Muscle of leg (tissue), 11 donors: Measurements from ENCODE around the gene REEP3. TPM values are rescaled to one million over a fixed set of nuclear protein-coding genes. Genes with fewer than 3 reads are reported as not detected.
"Not testable (repeated sequence)": the region's sequence is repeated elsewhere in the genome, so short reads cannot be mapped to it uniquely, and the experiment has no call there.

ENCODE experiments used
- DNase-seq: peaks from one replicate; pipeline ENCODE4 v3.0.0; 2013
- H3K27ac ChIP-seq: one replicate; pipeline ENCODE4 v1.5.1; 2013; ENCODE audit warnings: mild to moderate bottlenecking, low read length, control low read depth
- H3K27me3 ChIP-seq: one replicate; pipeline ENCODE4 v1.6.1; 2013; ENCODE audit warnings: low read length; ENCODE audit not compliant: control insufficient read depth, insufficient read depth
- H3K36me3 ChIP-seq: one replicate; pipeline ENCODE4 v1.6.1; 2013; ENCODE audit warnings: low read length; ENCODE audit not compliant: control insufficient read depth, insufficient read depth
- H3K4me1 ChIP-seq: one replicate; pipeline ENCODE4 v1.6.1; 2013; ENCODE audit warnings: low read length; ENCODE audit not compliant: control insufficient read depth, insufficient read depth
- H3K4me3 ChIP-seq: one replicate; pipeline ENCODE4 v1.5.1; 2013; ENCODE audit warnings: low read length, control low read depth
- H3K9me3 ChIP-seq: replicated peaks from 2 replicates; pipeline ENCODE4 v1.6.1; 2013; ENCODE audit warnings: low read depth, low read length; ENCODE audit not compliant: control insufficient read depth
- WGBS: methylation state at CpG from one replicate; pipeline ENCODE4 v1.1.5; 2013; ENCODE audit warnings: missing lambda C conversion rate; ENCODE audit not compliant: insufficient coverage; 5-methylcytosine and 5-hydroxymethylcytosine counted together
- polyA plus RNA-seq, 8 donors: library from polyadenylated mRNA; unstranded; fragments of 120-200 nt; gene quantifications; one replicate each; pipeline versions ENCODE4 v1.2.1 to v1.2.3, GENCODE V29; 2013; ENCODE audit warnings: inconsistent platforms in 1 of 8, low replicate concordance in 1 of 8; ENCODE audit not compliant: insufficient read length in 8 of 8, insufficient read depth in 1 of 8
- total RNA-seq: library from RNA; stranded (reverse); fragments of 120-200 nt; gene quantifications from one replicate; pipeline ENCODE4 v1.2.4, GENCODE V29; 2013

The REEP3 gene
- total and polyA plus RNA-seq, 9 donors: 14.1 to 22.1 (median 15.3) TPM

- no peak overlapping the region for H3K4me3 ChIP-seq
- no peaks in the 10 kb centered on the region for H3K27me3 ChIP-seq
- H3K9me3 ChIP-seq: no peaks in the 10 kb centered on the region
- no CpG with 5 or more reads among the region's 2 CpGs for WGBS
- no peaks in the 10 kb centered on the region for H3K4me1 ChIP-seq
- no peak for DNase-seq
- H3K36me3 ChIP-seq: no peaks in the 10 kb centered on the region
- no peak overlapping the region for H3K27ac ChIP-seq
These were observed 125.3 kb downstream of the REEP3 start for GRCh38 chr10:63646491-63646890.

- Histone ChIP-seq H3K27me3 (no peaks in the 10 kb centered on the region), H3K36me3 (no peaks in the 10 kb centered on the region), H3K27ac (no peak overlapping the region), H3K4me1 (no peaks in the 10 kb centered on the region), H3K4me3 (no peak overlapping the region), H3K9me3 (no peaks in the 10 kb centered on the region)
- 50% methylated on average over 2 of the region's 5 CpGs for WGBS
- DNase-seq: no peak
These were observed 130.7 kb downstream of the REEP3 start for GRCh38 chr10:63651864-63652263.

- Histone ChIP-seq H3K36me3 (no peaks in the 10 kb centered on the region), H3K27me3 (no peaks in the 10 kb centered on the region), H3K27ac (no peak overlapping the region), H3K9me3 (no peaks in the 10 kb centered on the region), H3K4me1 (peaks cover 2% of the 10 kb centered on the region), H3K4me3 (no peak overlapping the region)
- WGBS: no CpG with 5 or more reads among the region's 1 CpG
- DNase-seq: no peak
These were observed 132.5 kb downstream of the REEP3 start for GRCh38 chr10:63653747-63654146.

DNA sequence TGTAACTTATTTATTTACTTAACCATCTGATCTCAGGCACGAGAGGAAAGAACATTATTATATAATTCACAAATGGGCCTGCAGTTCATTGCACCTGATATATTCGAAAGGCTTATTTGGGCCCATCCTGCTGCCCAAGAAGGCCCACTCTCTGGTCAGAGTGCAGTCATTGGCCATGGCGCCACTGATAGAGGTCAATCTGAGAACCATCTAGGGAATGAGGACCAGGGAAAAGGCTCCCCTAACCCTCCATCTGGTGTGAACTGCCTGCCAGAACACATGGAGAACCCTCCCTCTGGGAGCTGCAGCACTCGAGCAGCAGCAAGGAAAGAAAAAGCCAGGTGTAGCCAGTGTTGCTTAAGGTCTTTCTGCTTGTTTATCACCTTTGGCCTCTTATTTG is 136.6 kb downstream of the REEP3 start:
- no peak overlapping the region for H3K4me3 ChIP-seq
- peak; percentile 62 for DNase-seq

GRCh38 chr10:63660941-63661340 is 139.7 kb downstream of the REEP3 start:
- H3K4me3 ChIP-seq, DNase-seq, H3K27ac ChIP-seq, H3K27me3 ChIP-seq, H3K4me1 ChIP-seq, H3K9me3 ChIP-seq, H3K36me3 ChIP-seq: not testable (repeated sequence)
- 93% methylated on average over 8 of the region's 8 CpGs for WGBS

More for the DNA sequence above, 136.6 kb downstream of the REEP3 start:
- Histone ChIP-seq H3K36me3 (no peaks in the 10 kb centered on the region), H3K4me1 (peaks cover 2% of the 10 kb centered on the region), H3K9me3 (no peaks in the 10 kb centered on the region), H3K27ac (no peak overlapping the region), H3K27me3 (no peaks in the 10 kb centered on the region)
- no CpG with 5 or more reads among the region's 4 CpGs for WGBS

- H3K27ac ChIP-seq: no peak overlapping the region
These were observed 140.1 kb downstream of the REEP3 start for GRCh38 chr10:63661347-63661746.

DNA sequence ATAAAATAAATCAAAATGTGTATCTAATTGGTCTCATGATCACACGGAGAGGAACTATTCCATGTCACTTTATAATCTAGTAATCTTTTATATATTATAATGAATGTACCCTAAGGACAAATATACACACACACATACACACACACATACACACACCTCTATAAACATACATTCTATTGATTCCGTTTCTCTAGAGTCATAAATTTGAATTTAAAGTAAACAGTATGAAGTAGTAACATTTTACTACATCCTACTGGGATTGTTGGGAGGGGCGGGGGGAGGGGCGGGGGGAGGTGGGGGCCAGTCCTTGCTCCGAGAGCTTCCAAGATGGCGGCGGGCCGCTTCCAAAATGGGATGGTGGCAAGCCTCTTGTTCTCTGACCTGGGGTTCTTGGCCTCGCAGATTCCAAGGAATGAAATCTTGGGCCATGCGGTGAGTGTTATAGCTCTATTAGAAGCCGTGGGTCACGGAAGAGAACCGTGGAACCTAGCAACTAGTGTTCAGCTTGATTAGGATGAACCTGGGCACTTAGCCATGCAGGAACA is 143.2 kb downstream of the REEP3 start:
- H3K4me3 ChIP-seq: no peak overlapping the region
- no peaks in the 10 kb centered on the region for H3K4me1 ChIP-seq
- DNase-seq: no peak
- H3K27ac ChIP-seq: no peak overlapping the region
- H3K9me3 ChIP-seq: no peaks in the 10 kb centered on the region
- 96% methylated on average over 5 of the region's 13 CpGs for WGBS
- no peaks in the 10 kb centered on the region for H3K36me3 ChIP-seq
- H3K27me3 ChIP-seq: no peaks in the 10 kb centered on the region

More at GRCh38 chr10:63661347-63661746, 140.1 kb downstream of the REEP3 start:
- no peaks in the 10 kb centered on the region for H3K36me3 ChIP-seq
- H3K4me1 ChIP-seq: peaks cover 2% of the 10 kb centered on the region
- H3K9me3 ChIP-seq: no peaks in the 10 kb centered on the region
- H3K27me3 ChIP-seq: no peaks in the 10 kb centered on the region
- WGBS: 80% methylated on average over 1 of the region's 5 CpGs
- H3K4me3 ChIP-seq: no peak overlapping the region
- DNase-seq: no peak

GRCh38 chr10:63665006-63665580 is 143.9 kb downstream of the REEP3 start:
- not testable (repeated sequence) for H3K4me1 ChIP-seq, H3K9me3 ChIP-seq, H3K27me3 ChIP-seq, DNase-seq, H3K27ac ChIP-seq, H3K36me3 ChIP-seq, H3K4me3 ChIP-seq
- no CpG with 5 or more reads among the region's 10 CpGs for WGBS

DNA sequence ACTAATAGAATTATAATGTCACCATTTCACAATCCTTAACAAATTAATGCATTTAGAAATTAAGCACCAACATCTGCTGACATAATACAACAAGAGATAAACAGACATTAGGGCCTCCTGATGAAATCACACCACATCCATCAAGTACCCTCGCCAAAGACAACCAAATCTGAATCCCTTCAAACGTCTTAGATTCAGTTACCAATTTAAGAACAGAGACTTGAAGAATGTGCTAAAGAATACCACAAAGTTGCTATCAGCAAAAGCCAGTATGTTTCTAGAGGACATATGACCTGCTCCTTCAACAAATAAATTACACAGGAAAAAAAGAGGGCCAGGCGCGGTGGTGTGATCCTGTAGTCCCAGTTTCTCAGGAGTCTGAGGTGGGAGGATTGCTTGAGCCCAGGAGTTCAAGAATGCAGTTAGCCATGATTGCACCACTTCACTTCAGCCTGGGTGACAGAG is 144.5 kb downstream of the REEP3 start:
- no peaks in the 10 kb centered on the region for H3K36me3 ChIP-seq
- 100% methylated on average over 1 of the region's 4 CpGs for WGBS
- peaks cover 7% of the 10 kb centered on the region for H3K4me1 ChIP-seq
- no peak overlapping the region for H3K27ac ChIP-seq
- no peaks in the 10 kb centered on the region for H3K9me3 ChIP-seq
- no peak overlapping the region for H3K4me3 ChIP-seq
- no peaks in the 10 kb centered on the region for H3K27me3 ChIP-seq
- no peak for DNase-seq

DNA sequence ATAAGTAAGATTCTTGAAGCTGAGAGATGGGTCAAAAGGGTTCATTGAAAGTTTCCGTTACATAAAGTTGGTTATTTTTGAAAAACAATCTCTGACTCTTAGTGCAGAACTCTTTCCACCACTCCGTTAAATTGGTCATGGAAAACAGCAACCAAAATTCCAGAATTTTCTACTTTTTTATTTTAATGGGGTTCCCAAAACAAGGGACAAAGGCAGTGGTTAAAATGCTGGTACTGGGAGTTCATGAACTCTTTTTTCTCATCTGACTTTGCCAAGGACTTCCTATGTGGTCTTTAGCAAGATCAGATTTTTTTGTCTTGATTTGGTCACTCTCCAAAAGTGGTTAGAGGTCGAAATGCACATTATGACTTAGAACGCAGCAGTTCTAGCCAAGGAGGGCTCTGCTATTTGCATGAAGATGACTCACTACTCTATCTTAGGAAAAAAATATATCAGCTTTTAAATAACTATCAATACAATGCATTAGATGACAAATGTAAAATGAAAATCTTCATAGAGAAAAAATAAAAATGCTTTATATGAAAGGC is 145.7 kb downstream of the REEP3 start:
- Histone ChIP-seq H3K4me3 (no peak overlapping the region), H3K9me3 (no peaks in the 10 kb centered on the region), H3K27me3 (no peaks in the 10 kb centered on the region), H3K27ac (no peak overlapping the region), H3K4me1 (peaks cover 13% of the 10 kb centered on the region), H3K36me3 (no peaks in the 10 kb centered on the region)
- peak; percentile 80 for DNase-seq
- WGBS: no CpG with 5 or more reads among the region's 4 CpGs
